ENCODE data around the gene HS3ST3B1.

HS3ST3B1 gene

GRCh38 chr17:14303343-14304221, 2.7 kb downstream of the HS3ST3B1 start:
- no peak for DNase-seq (ENCODE audit: low read depth in 2 of 2)

GRCh38 chr17:14304222-14304772, 3.4 kb downstream of the HS3ST3B1 start:
- DNase-seq (ENCODE audit: low read depth in 2 of 2) = no peak

- no peak for DNase-seq (ENCODE audit: low read depth in 2 of 2)
Observed at GRCh38 chr17:14304773-14305517, 4.1 kb downstream of the HS3ST3B1 start.

- no peak for DNase-seq (ENCODE audit: low read depth in 2 of 2)
Observed at GRCh38 chr17:14305785-14306496, 5.1 kb downstream of the HS3ST3B1 start.

GRCh38 chr17:14306596-14306995, 5.7 kb downstream of the HS3ST3B1 start:
- no peak for DNase-seq (ENCODE audit: low read depth in 2 of 2)

GRCh38 chr17:14307560-14308024, 6.7 kb downstream of the HS3ST3B1 start:
- DNase-seq (ENCODE audit: low read depth in 2 of 2) = no peak

GRCh38 chr17:14308636-14308964, 7.7 kb downstream of the HS3ST3B1 start:
- DNase-seq (ENCODE audit: low read depth in 2 of 2) = no peak

- peak; percentile 85 to 88 for DNase-seq (ENCODE audit: low read depth in 2 of 2)
Observed at GRCh38 chr17:14308965-14309879, 8.3 kb downstream of the HS3ST3B1 start.

- no peak for DNase-seq (ENCODE audit: low read depth in 2 of 2)
Observed at GRCh38 chr17:14310101-14310500, 9.2 kb downstream of the HS3ST3B1 start.

GRCh38 chr17:14310605-14311004, 9.7 kb downstream of the HS3ST3B1 start:
- DNase-seq (ENCODE audit: low read depth in 2 of 2) = no peak

- DNase-seq (ENCODE audit: low read depth in 2 of 2) = no peak
Observed at GRCh38 chr17:14311186-14311705, 10.4 kb downstream of the HS3ST3B1 start.

- DNase-seq (ENCODE audit: low read depth in 2 of 2) = no peak
Observed at GRCh38 chr17:14311981-14312380, 11.1 kb downstream of the HS3ST3B1 start.

- no peak for DNase-seq (ENCODE audit: low read depth in 2 of 2)
Observed at GRCh38 chr17:14312522-14312921, 11.6 kb downstream of the HS3ST3B1 start.

GRCh38 chr17:14316126-14316832, 15.4 kb downstream of the HS3ST3B1 start:
- no peak for DNase-seq (ENCODE audit: low read depth in 2 of 2)

GRCh38 chr17:14317383-14317782, 16.5 kb downstream of the HS3ST3B1 start:
- no peak for DNase-seq (ENCODE audit: low read depth in 2 of 2)

GRCh38 chr17:14318109-14318917, 17.4 kb downstream of the HS3ST3B1 start:
- no peak for DNase-seq (ENCODE audit: low read depth in 2 of 2)

GRCh38 chr17:14318918-14319205, 18.0 kb downstream of the HS3ST3B1 start:
- DNase-seq (ENCODE audit: low read depth in 2 of 2) = no peak

GRCh38 chr17:14320098-14320497, 19.2 kb downstream of the HS3ST3B1 start:
- no peak for DNase-seq (ENCODE audit: low read depth in 2 of 2)

- DNase-seq (ENCODE audit: low read depth in 2 of 2) = no peak
Observed at GRCh38 chr17:14320734-14321475, 20.0 kb downstream of the HS3ST3B1 start.

All from stimulated activated CD8-positive, alpha-beta memory T cell treated with anti-CD3 and anti-CD28 coated beads, Interleukin-15, amount 100 ng/mL, for 4 hours (primary cell).